Duodenal mucosa (tissue), 2 donors: Measurements from ENCODE around the gene ERN1.
"Not testable (repeated sequence)": the region's sequence is repeated elsewhere in the genome, so short reads cannot be mapped to it uniquely, and the experiment has no call there.

Experiments used
- H3K27ac ChIP-seq: one replicate; pipeline ENCODE4 v1.7.0; 2013; ENCODE audit warnings: low read depth, low read length
- H3K27me3 ChIP-seq, 2 donors: one replicate each; pipeline ENCODE4 v1.7.0; 2013; ENCODE audit warnings: low read length in 2 of 2, control low read depth in 1 of 2; ENCODE audit not compliant: insufficient read depth in 2 of 2, control insufficient read depth in 1 of 2
- H3K36me3 ChIP-seq, 2 donors: one replicate each; pipeline ENCODE4 v1.7.0; 2013; ENCODE audit warnings: low read length in 2 of 2, control low read depth in 1 of 2; ENCODE audit not compliant: insufficient read depth in 2 of 2, control insufficient read depth in 1 of 2
- H3K4me1 ChIP-seq, 2 donors: one replicate each; pipeline ENCODE4 v1.7.0; 2013; ENCODE audit warnings: low read length in 2 of 2, control low read depth in 1 of 2; ENCODE audit not compliant: insufficient read depth in 2 of 2, control insufficient read depth in 1 of 2
- H3K4me3 ChIP-seq, 2 donors: one replicate each; pipeline ENCODE4 v1.7.0; 2013; ENCODE audit warnings: low read length in 2 of 2, low read depth in 1 of 2
- H3K9ac ChIP-seq, 2 donors: one replicate each; pipeline ENCODE4 v1.7.0; 2013; ENCODE audit warnings: low read length in 2 of 2, low read depth in 1 of 2
- H3K9me3 ChIP-seq, 2 donors: one replicate each; pipeline ENCODE4 v1.7.0; 2013; ENCODE audit warnings: low read length in 2 of 2, control low read depth in 1 of 2; ENCODE audit not compliant: control insufficient read depth in 1 of 2

ERN1 gene

DNA sequence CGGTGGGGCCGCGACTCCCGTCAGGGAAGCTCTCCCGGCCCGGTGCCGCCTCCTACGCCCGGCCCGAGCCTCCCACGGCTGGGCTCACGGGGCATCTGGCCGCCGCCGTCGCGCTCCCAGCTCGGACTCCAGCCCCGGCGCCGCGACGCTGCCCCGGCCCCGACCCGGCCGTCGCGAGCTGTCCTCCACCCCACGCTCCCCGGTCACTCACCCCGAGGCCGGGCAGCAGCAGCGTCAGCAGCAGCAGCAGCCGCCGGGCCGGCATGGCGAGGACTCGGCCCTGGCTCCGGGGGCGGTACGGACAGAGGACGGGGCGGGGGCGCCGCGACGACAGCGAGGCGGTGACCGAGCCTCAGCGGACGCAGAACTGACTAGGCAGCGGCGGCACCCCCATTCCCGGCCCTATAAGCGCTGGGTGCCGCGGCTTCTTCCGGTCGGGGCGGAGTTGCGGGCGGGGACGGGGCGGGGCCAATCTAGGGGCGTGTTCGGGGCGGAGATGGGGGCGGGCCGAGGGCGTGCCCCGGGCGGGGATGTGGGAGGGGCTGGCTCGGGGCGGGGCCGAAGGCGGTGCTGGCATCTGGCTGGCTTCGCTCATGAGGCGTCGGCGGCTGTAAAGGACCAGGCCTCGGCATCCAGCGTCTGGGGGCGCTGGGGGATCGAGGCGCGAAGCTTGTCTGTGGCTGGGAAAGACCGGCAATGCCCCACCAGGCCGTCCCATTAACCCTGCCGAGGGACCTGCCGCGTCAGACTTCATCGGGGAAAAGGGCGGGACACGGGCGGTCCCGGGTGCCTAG lies at the start of gene ERN1:
ERN1 (minus strand) TSS at position 380 of the 794 bp plus-strand sequence; CDS start at position 265, 115 bp downstream.
- peak within 1 kb of the TSS; percentile 96 for H3K27ac ChIP-seq
- H3K9me3 ChIP-seq, result no peaks in the 10 kb centered on the region
- H3K36me3 ChIP-seq, result no peaks in the 10 kb centered on the region
- peak within 1 kb of the TSS; percentile 89 to 90 for H3K9ac ChIP-seq
- H3K4me3 ChIP-seq, result peak within 1 kb of the TSS; percentile 90 to 91
- no peaks in the 10 kb centered on the region for H3K27me3 ChIP-seq
- H3K4me1 ChIP-seq, result peaks cover 17 to 32% of the 10 kb centered on the region in 2 donors

GRCh38 chr17:64179024-64179423 lies 49.1 kb upstream of the ERN1 start:
- peaks cover 6 to 27% of the 10 kb centered on the region in 2 donors for H3K36me3 ChIP-seq
- not testable (repeated sequence) for H3K9ac ChIP-seq, H3K4me3 ChIP-seq, H3K27ac ChIP-seq, H3K27me3 ChIP-seq, H3K9me3 ChIP-seq, H3K4me1 ChIP-seq

GRCh38 chr17:64178011-64178825 lies 48.3 kb upstream of the ERN1 start:
- H3K27me3 ChIP-seq, result no peaks in the 10 kb centered on the region
- no peaks in the 10 kb centered on the region for H3K4me1 ChIP-seq
- H3K4me3 ChIP-seq, result no peak overlapping the region
- H3K9ac ChIP-seq, result no peak overlapping the region
- no peak overlapping the region for H3K27ac ChIP-seq
- peaks cover 6 to 30% of the 10 kb centered on the region in 2 donors for H3K36me3 ChIP-seq
- no peaks in the 10 kb centered on the region for H3K9me3 ChIP-seq

DNA sequence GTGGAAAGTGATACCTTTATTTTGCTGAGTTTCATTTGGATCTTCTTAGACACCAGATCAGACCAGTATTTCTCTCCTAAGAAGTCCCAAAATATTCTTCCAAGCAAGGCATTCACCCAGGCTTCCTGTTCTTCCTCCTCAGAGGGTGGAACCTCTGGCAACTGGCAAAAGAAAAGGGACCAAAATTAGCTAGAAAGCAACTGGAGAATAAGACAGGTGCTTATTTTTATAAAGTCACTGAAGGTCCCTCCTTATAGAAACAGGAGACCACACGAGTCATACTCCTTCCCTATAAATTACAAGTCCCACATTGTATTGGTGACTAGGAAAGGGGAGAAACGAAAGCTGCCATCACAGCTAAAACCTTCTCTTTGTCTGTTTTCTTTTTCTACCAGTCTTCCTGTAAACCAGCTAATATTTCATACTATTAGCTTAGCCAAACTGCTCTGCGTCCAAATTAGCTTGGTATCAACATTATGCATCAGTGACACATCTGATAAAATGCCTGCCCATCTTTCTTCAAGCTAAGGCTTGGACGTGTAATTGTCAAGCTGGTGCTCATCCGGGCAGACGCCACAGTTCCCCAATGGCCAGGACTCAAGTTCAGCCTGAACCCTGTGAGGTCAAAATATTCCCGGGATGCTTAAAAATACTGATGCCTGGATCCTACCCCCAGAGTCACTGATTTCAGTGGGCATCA lies 47.5 kb upstream of the ERN1 start:
- Histone ChIP-seq H3K36me3 (peaks cover 6 to 30% of the 10 kb centered on the region in 2 donors), H3K4me3 (no peak overlapping the region), H3K27me3 (no peaks in the 10 kb centered on the region), H3K9me3 (no peaks in the 10 kb centered on the region), H3K27ac (no peak overlapping the region), H3K4me1 (no peaks in the 10 kb centered on the region), H3K9ac (no peak overlapping the region)

DNA sequence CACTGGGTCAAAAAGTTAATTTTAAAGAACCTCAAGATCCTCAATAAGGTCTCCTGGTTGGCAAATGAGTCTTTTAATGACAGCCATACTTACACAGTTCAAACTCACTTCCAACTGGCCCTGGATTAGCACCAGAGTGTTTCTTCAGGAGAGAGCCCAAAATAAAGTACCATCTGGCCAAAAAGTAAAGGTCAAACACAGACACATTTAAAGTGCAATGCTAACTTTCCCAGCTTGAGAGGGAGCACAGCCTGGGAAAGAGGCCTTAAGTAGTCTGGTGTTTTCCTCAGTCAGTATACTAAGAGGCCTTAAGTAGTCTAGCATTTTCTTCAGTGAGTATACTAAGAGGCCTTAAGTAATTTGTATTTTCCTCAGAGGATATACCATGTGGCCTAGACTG lies 46.6 kb upstream of the ERN1 start:
- H3K36me3 ChIP-seq, result peaks cover 6 to 31% of the 10 kb centered on the region in 2 donors
- no peaks in the 10 kb centered on the region for H3K9me3 ChIP-seq
- H3K27ac ChIP-seq, result no peak overlapping the region
- no peaks in the 10 kb centered on the region for H3K4me1 ChIP-seq
- no peaks in the 10 kb centered on the region for H3K27me3 ChIP-seq
- no peak overlapping the region for H3K9ac ChIP-seq
- H3K4me3 ChIP-seq, result no peak overlapping the region

DNA sequence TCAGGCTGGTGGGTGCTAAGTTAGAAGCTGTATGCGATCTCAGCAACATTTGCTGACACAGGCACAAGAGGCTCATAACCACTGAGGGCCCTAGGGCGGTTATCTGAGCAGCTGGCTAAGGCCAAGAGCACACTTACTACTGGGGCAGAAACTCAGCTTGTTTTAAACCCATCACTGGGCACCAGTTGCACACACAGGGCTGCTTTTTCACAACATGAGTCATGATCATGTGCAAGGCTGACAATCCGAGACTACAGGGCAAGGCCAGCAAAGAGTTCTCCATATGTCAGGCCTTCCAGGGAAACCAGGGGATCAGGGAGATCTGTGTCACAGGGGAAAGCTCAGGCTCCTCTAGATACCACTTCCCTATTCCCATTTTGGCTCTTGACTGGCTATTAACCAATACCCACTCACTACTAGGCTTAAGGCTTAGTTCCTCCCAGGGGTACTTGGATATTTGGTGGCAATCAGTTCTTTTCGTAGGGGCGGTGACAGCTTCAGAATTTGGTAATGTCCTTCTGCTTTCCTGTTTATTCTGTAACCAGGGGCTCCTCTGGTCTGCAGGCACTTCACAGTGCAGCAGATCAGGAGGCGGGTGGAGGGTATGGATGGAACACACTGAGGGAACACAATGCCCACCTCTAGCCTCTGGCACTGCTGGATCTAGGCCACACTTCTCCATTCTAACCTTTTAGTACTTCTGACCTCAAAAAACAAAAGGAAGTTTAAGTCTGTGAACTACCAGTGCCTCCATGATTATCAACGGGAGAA lies 44.9 kb upstream of the ERN1 start:
- H3K27ac ChIP-seq, result no peak overlapping the region
- H3K9me3 ChIP-seq, result no peaks in the 10 kb centered on the region
- no peaks in the 10 kb centered on the region for H3K27me3 ChIP-seq
- no peaks in the 10 kb centered on the region for H3K4me1 ChIP-seq
- H3K9ac ChIP-seq, result no peak overlapping the region
- H3K36me3 ChIP-seq, result peaks cover 19 to 46% of the 10 kb centered on the region in 2 donors
- no peak overlapping the region for H3K4me3 ChIP-seq

- no peaks in the 10 kb centered on the region for H3K27me3 ChIP-seq
- no peak overlapping the region for H3K4me3 ChIP-seq
- H3K4me1 ChIP-seq, result no peaks in the 10 kb centered on the region
- peaks cover 21 to 49% of the 10 kb centered on the region in 2 donors for H3K36me3 ChIP-seq
- H3K27ac ChIP-seq, result no peak overlapping the region
- H3K9me3 ChIP-seq, result no peaks in the 10 kb centered on the region
- no peak overlapping the region for H3K9ac ChIP-seq
Measured at GRCh38 chr17:64173646-64174045, 43.7 kb upstream of the ERN1 start.

- Histone ChIP-seq H3K9ac (no peak overlapping the region), H3K27me3 (no peaks in the 10 kb centered on the region), H3K36me3 (peaks cover 21 to 49% of the 10 kb centered on the region in 2 donors), H3K27ac (no peak overlapping the region), H3K9me3 (no peaks in the 10 kb centered on the region), H3K4me3 (no peak overlapping the region), H3K4me1 (no peaks in the 10 kb centered on the region)
Measured at GRCh38 chr17:64172510-64172909, 42.6 kb upstream of the ERN1 start.

- H3K9me3 ChIP-seq, result no peaks in the 10 kb centered on the region
- H3K27me3 ChIP-seq, result no peaks in the 10 kb centered on the region
- no peaks in the 10 kb centered on the region for H3K4me1 ChIP-seq
- H3K9ac ChIP-seq, result no peak overlapping the region
- no peak overlapping the region for H3K27ac ChIP-seq
- H3K36me3 ChIP-seq, result peaks cover 21 to 51% of the 10 kb centered on the region in 2 donors
- no peak overlapping the region for H3K4me3 ChIP-seq
Measured at GRCh38 chr17:64171041-64171440, 41.1 kb upstream of the ERN1 start.
